Right renal pelvis (tissue), 4 donors: Measurements from ENCODE around the gene CSN1S1. TPM values are rescaled to one million over a fixed set of nuclear protein-coding genes. Genes with fewer than 3 reads are reported as not detected.

Experiments used
- DNase-seq, 4 donors: peaks; one replicate each; pipeline ENCODE4 v3.0.0-alpha.2; 2013; ENCODE audit warnings: low read depth in 4 of 4, low spot score in 3 of 4, missing footprints in 1 of 4
- polyA plus RNA-seq, 4 donors: library from polyadenylated mRNA; unstranded; fragments of 120-200 nt; gene quantifications; one replicate each; pipeline ENCODE4 v1.2.1, GENCODE V29; 2013; ENCODE audit not compliant: insufficient read length in 4 of 4

The CSN1S1 gene
- polyA plus RNA-seq, 4 donors: 0.09 TPM; not detected in 3

DNA sequence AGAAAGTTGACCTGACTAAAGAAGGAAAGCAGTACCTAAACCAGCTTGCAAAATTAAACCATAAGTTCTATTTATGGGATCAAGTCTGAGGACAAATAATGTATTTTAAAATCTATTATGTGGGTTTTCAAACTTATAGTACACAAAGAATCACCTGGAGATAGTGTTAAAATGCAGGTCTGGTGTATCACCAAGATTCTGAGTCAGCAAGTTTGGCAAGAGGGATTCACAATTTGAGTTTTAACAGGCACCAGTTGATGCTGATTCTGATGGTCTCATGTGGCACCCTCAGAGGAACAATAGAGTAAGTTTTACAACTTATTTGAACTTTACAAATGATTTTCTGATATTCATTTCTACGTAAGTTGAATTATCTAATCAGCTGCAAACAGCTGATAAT lies 55.8 kb downstream of the CSN1S1 start:
- no peak for DNase-seq

DNA sequence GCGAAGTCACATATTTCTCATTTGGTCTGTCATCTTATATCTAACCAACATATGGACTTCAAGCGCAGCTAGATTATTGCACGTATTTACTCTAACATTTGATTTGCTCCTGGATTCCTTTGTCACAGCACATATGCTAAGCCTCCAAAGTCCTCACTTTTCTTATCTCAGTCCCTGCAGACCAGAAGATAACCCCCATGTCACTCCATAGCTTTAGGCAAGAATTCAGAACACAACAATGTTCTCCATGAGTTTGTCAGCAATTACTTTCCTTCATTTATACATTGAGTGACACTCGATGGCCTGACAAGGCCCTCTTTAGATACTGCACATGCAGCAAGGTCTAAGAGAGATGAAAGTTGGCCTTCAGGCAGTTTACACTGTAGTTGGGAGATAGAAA lies 60.1 kb downstream of the CSN1S1 start:
- DNase-seq: no peak

DNA sequence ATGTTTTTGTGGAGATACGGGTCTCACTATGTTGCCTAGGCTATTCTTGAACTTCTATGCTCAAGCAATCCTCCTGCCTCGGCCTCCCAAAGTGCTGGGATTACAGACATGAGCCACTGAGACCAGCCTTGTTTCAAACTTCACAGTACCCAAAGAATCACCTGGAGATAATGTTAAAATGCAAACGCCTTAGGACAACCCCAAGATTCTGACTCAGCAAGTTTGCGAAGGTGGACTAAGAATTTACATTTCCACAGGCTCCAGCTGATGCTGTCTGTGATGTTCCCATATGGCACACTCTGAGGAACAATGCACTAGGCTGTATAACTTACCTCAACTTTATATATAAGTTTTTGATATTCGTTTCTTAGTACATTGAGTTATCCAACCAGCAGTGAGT lies 63.9 kb downstream of the CSN1S1 start:
- DNase-seq: no peak

DNA sequence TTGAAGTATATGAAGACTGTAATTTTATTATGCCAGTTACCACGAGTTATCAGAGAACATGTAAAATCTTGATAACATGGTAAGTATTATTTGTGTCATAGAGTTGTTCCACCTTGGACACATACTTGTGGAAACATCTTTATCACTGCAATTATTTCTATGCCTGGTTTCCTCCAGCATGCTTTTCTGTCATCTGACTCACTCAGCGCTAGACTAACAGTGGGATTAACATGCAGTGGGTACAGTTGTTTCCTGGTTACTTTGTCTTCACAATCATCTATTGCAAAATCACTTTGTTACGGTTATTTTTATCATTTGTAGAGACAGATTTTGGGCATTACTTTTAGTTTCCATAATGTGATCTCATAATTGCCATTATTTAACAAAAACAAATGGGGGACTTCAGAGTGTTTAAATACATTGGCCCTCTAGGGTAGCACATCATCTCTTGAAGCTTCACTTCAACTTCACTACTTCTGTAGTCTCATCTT lies 64.7 kb downstream of the CSN1S1 start, which contains the start of gene STATH:
STATH (plus strand) TSS at position 441 of the 491 bp plus-strand sequence. CDS start 2,472 bp downstream, outside the sequence.
- DNase-seq: no peak

Other genes with a start within 250 kb of the CSN1S1 start
- 1 to 10 TPM in 2 of 4 donors, under 1 TPM in 2; 0.87 to 1.8 (median 1.2) TPM for gene SULT1B1, start 170.4 kb upstream of the CSN1S1 start, polyA plus RNA-seq
- gene SULT1E1, start 70.9 kb upstream of the CSN1S1 start, polyA plus RNA-seq: 100 to 1,000 TPM; 335 to 659 (median 589) TPM
- gene CSN2, start 34.7 kb downstream of the CSN1S1 start, polyA plus RNA-seq: not detected
- gene STATH, start 64.9 kb downstream of the CSN1S1 start, polyA plus RNA-seq: under 1 TPM; 0.26 to 0.69 (median 0.43) TPM
- not detected for gene HTN3, start 97.4 kb downstream of the CSN1S1 start, polyA plus RNA-seq
- under 1 TPM in 1 of 4 donors, not detected in 3; 0.01 TPM for gene HTN1, start 119.4 kb downstream of the CSN1S1 start, polyA plus RNA-seq
- under 1 TPM; 0.04 to 0.14 (median 0.06) TPM for gene PRR27, start 223.2 kb downstream of the CSN1S1 start, polyA plus RNA-seq